Keratinocyte (primary cell): Measurements from ENCODE around the gene TNS3. TPM values are rescaled to one million over a fixed set of nuclear protein-coding genes. Genes with fewer than 3 reads are reported as not detected.

Experiments used
- DNase-seq: peaks from one replicate; pipeline ENCODE4 v3.0.0-alpha.2; 2011; ENCODE audit warnings: low read depth, missing footprints, low spot score
- FAIRE-seq: peaks from 2 replicates; lab custom pipeline; 2011; peaks lifted over from hg19 to GRCh38; lab: Jason Lieb, UNC
- H2AFZ ChIP-seq: 2 replicates; pipeline ENCODE4 v1.6.0; 2012; ENCODE audit warnings: low read length, control low read depth, inconsistent platforms; ENCODE audit not compliant: control insufficient read depth
- H3K27ac ChIP-seq: 2 replicates; pipeline ENCODE4 v1.5.1; 2011; ENCODE audit warnings: low read length; ENCODE audit not compliant: control insufficient read depth, insufficient read depth
- H3K27me3 ChIP-seq: 3 replicates; pipeline ENCODE4 v1.6.0; 2011; ENCODE audit warnings: low read length; ENCODE audit not compliant: control insufficient read depth, insufficient read depth; ENCODE audit errors: extremely low read depth
- H3K36me3 ChIP-seq, 2 experiments: 2 replicates in 1 of 2; 3 replicates in 1 of 2; pipeline ENCODE4 v1.5.1; 2011; ENCODE audit warnings: low read length in 2 of 2, mild to moderate bottlenecking in 1 of 2; ENCODE audit not compliant: control insufficient read depth in 2 of 2, insufficient read depth in 2 of 2; ENCODE audit errors: extremely low read depth in 1 of 2
- H3K4me1 ChIP-seq: 3 replicates; pipeline ENCODE4 v1.5.1; 2011; ENCODE audit warnings: low read length; ENCODE audit not compliant: control insufficient read depth, insufficient read depth; ENCODE audit errors: extremely low read depth
- H3K4me2 ChIP-seq: 3 replicates; pipeline ENCODE4 v1.6.0; 2011; ENCODE audit warnings: low read depth, low read length; ENCODE audit not compliant: control insufficient read depth, insufficient read depth; ENCODE audit errors: extremely low read depth
- H3K4me3 ChIP-seq, 3 experiments: fragments of 200-600 bp in 1 of 3; sonication (generic) in 1 of 3; 2 replicates in 2 of 3; 3 replicates in 1 of 3; pipeline ENCODE4 v1.5.1; 2011 to 2016; ENCODE audit warnings: low read length in 3 of 3, mild to moderate bottlenecking in 3 of 3, control low read depth in 2 of 3, inconsistent platforms in 1 of 3, low read depth in 1 of 3, mixed read lengths in 1 of 3, mixed run types in 1 of 3, moderate library complexity in 1 of 3; ENCODE audit not compliant: control insufficient read depth in 2 of 3, insufficient read depth in 2 of 3; ENCODE audit errors: extremely low read depth in 1 of 3
- H3K79me2 ChIP-seq: 2 replicates; pipeline ENCODE4 v1.6.0; 2012; ENCODE audit warnings: low read length; ENCODE audit not compliant: control insufficient read depth, insufficient read depth
- H3K9ac ChIP-seq: 3 replicates; pipeline ENCODE4 v1.6.0; 2011; ENCODE audit warnings: low read length; ENCODE audit not compliant: control insufficient read depth, insufficient read depth; ENCODE audit errors: extremely low read depth
- H3K9me1 ChIP-seq: 3 replicates; pipeline ENCODE4 v1.6.0; 2011; ENCODE audit warnings: low read length; ENCODE audit not compliant: control insufficient read depth, insufficient read depth; ENCODE audit errors: extremely low read depth
- H3K9me3 ChIP-seq: 2 replicates; pipeline ENCODE4 v1.5.1; 2012; ENCODE audit warnings: low read depth, low read length; ENCODE audit not compliant: control insufficient read depth
- H4K20me1 ChIP-seq: 3 replicates; pipeline ENCODE4 v1.6.0; 2011; ENCODE audit warnings: low read length; ENCODE audit not compliant: control insufficient read depth, insufficient read depth; ENCODE audit errors: extremely low read depth
- EZH2 ChIP-seq: IDR thresholded peaks from one replicate; pipeline ENCODE4 v1.6.1; 2012; ENCODE audit warnings: inconsistent platforms, mild to moderate bottlenecking, low read length, moderate library complexity
- dilution Hi-C: fragments of 300-500 bp; cut with MboI; formaldehyde crosslinking; loops from one replicate; pipeline ENCODE4 v1.7.0; 2020; ENCODE audit warnings: low sequenced_read_pairs; ENCODE audit not compliant: extremely low pct_ligation_motif_present
- polyA plus RNA-seq, 5 experiments: library from polyadenylated mRNA; depleted of rRNA in 3 of 5; stranded (reverse) in 3 of 5; stranded (forward) in 1 of 5; unstranded in 1 of 5; fragments of >200 nt; gene quantifications; 1 replicate in 1 of 5; 2 replicates in 3 of 5; 3 replicates in 1 of 5; pipeline versions ENCODE4 v1.2.1 to v1.2.3, GENCODE V29; 2011 to 2012; ENCODE audit warnings: missing spikeins in 2 of 5, low read depth in 1 of 5, low replicate concordance in 1 of 5
- TF ChIP-seq, protein P1 (sequence below), 3 experiments: IDR thresholded peaks in 1 of 3; conservative IDR thresholded peaks in 1 of 3; optimal IDR thresholded peaks in 1 of 3; 2 replicates in 2 of 3; 3 replicates in 1 of 3; pipeline versions ENCODE3 to v1.5.1; 2011; ENCODE audit warnings: low read length in 3 of 3, mild to moderate bottlenecking in 3 of 3, moderate library complexity in 2 of 3, control low read depth in 1 of 3, inconsistent platforms in 1 of 3; ENCODE audit not compliant: insufficient read depth in 2 of 3; ENCODE audit errors: extremely low read depth in 1 of 3

The TNS3 gene
- polyA plus RNA-seq, 1 donor (not counting 4 experiments of a cell fraction or from before 2014, with no cell fraction given), result 3.9 TPM

DNA sequence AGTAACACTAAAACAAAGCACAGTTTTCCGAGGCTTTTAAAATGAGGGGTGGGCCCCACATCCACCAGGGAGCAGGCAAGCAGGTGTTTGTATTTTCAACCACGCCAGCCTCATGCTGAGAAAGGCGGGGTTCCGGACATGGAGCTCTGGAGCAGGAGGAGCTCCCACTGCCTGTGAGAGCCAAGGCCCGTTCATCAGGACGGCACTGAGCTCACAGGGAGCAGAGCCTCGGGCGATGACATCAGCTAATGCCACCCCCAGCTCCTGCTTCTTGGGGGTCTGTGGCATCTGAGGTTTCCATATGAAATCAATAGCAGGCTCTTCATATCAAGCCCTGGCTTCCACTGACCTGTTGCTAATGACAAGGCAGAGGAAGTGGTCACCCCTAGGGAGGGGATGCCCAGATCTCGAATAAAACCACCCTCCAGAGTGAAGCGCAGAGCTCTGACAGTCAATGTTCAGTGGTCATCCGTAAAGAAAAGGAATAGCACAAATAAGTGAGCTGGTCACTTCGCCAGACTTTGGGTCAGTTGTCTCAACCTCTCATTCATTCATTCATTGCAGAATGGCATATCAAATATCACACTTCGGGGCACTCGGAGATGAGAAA is 89.1 kb downstream of the TNS3 start:
- H2AFZ ChIP-seq, result no peak overlapping the region
- no peak overlapping the region for H3K4me3 ChIP-seq
- H3K79me2 ChIP-seq, result no peaks in the 10 kb centered on the region
- dilution Hi-C loops, result no loop called here
- no peak for FAIRE-seq
- TF ChIP-seq EZH2, result no peak
- TF ChIP-seq, protein P1, sequence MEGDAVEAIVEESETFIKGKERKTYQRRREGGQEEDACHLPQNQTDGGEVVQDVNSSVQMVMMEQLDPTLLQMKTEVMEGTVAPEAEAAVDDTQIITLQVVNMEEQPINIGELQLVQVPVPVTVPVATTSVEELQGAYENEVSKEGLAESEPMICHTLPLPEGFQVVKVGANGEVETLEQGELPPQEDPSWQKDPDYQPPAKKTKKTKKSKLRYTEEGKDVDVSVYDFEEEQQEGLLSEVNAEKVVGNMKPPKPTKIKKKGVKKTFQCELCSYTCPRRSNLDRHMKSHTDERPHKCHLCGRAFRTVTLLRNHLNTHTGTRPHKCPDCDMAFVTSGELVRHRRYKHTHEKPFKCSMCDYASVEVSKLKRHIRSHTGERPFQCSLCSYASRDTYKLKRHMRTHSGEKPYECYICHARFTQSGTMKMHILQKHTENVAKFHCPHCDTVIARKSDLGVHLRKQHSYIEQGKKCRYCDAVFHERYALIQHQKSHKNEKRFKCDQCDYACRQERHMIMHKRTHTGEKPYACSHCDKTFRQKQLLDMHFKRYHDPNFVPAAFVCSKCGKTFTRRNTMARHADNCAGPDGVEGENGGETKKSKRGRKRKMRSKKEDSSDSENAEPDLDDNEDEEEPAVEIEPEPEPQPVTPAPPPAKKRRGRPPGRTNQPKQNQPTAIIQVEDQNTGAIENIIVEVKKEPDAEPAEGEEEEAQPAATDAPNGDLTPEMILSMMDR (optimal IDR thresholded peaks at IDR 0.05 in 1 of 3, IDR thresholded peaks at IDR 0.05 in 1 of 3, conservative IDR thresholded peaks at IDR 0.05 in 1 of 3; ENCODE audit: extremely low read depth in 1 of 3, insufficient read depth in 2 of 3, low read length in 3 of 3), result no peak
- peaks cover 11% of the 10 kb centered on the region for H3K4me1 ChIP-seq
- H4K20me1 ChIP-seq, result no peaks in the 10 kb centered on the region
- no peak overlapping the region for H3K27ac ChIP-seq
- no peaks in the 10 kb centered on the region for H3K36me3 ChIP-seq
- no peaks in the 10 kb centered on the region for H3K9me1 ChIP-seq
- DNase-seq, result no peak
- no peak overlapping the region for H3K9ac ChIP-seq
- H3K4me2 ChIP-seq, result no peak overlapping the region
- H3K27me3 ChIP-seq, result no peaks in the 10 kb centered on the region
- no peaks in the 10 kb centered on the region for H3K9me3 ChIP-seq

DNA sequence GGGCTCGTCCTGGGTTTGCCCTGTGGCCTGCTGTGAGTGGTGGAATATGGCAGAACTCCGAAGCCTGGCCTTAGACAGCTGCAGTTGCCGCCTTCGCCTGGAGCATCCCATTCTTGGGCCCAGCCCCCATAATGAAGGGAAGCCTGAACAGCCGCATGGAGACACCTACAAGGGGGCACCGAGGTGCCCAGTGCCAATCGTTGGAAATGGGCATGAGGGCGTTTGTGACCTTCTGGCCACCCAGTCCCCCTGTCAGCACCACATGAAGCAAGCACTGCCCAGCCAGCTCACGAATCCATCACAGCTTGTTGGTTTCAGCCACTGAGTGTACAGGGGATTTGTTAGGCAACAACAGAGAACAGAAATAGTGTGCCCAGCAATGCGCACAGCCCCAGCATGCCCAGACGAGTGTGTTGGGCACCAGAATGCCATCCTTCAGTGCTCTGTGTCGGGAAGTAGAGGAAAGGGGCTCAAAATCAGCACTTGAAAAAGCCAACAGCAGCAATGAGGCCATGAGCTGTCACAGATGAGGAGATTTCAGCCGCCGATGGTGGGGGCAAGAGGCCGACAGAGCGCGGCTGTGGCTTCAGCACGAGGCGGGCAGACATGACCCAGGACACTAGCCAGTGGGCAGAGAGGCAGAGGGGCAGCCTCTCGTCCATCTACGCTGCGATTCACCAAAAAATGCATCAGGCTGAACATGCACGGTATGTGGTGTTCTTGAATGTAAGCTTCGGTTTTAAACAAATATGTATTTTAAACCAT is 91.2 kb downstream of the TNS3 start:
- Histone ChIP-seq H3K79me2 (no peaks in the 10 kb centered on the region), H3K4me3 (no peak overlapping the region), H3K4me2 (no peak overlapping the region), H3K27me3 (no peaks in the 10 kb centered on the region), H3K9ac (no peak overlapping the region), H3K27ac (no peak overlapping the region), H3K36me3 (no peaks in the 10 kb centered on the region), H3K9me3 (no peaks in the 10 kb centered on the region), H4K20me1 (no peaks in the 10 kb centered on the region), H3K9me1 (no peaks in the 10 kb centered on the region), H3K4me1 (peaks cover 11% of the 10 kb centered on the region), H2AFZ (no peak overlapping the region)
- no peak for FAIRE-seq
- TF ChIP-seq EZH2, result no peak
- TF ChIP-seq, protein P1 (optimal IDR thresholded peaks at IDR 0.05 in 1 of 3, IDR thresholded peaks at IDR 0.05 in 1 of 3, conservative IDR thresholded peaks at IDR 0.05 in 1 of 3; ENCODE audit: extremely low read depth in 1 of 3, insufficient read depth in 2 of 3, low read length in 3 of 3), result no peak
- DNase-seq, result no peak
- dilution Hi-C loops, result no loop called here
